T-helper 22 cell (primary cell): ENCODE results near the gene PDLIM5.

Source experiments
- DNase-seq: peaks from one replicate; pipeline ENCODE4 v3.0.0-alpha.2; 2020; ENCODE audit warnings: low read depth

PDLIM5 gene

GRCh38 chr4:94426783-94427182 lies 25.0 kb upstream of the PDLIM5 start:
- DNase-seq, result no peak

DNA sequence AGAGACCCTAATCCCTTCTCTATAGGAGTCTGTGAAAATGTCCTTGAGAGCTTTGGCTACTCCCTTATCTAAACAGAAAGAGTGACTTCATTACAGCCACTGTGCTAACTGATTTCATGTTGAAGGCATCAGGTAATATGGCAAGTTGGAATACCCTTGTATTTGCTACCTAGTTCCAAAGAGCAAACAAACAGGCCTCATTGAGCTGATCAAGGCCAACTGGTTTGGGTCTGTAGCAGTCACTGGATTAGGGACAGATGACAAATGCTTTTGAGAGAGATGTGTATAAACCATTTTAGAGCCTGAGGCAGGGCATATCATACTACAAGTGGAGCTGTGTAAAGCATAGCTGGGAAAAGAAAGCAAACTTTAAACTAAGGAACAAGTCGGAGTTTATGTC lies 22.9 kb upstream of the PDLIM5 start:
- no peak for DNase-seq

GRCh38 chr4:94430406-94430805 lies 21.3 kb upstream of the PDLIM5 start:
- no peak for DNase-seq

- no peak for DNase-seq
Measured at GRCh38 chr4:94431388-94431787, 20.4 kb upstream of the PDLIM5 start.

- no peak for DNase-seq
Measured at GRCh38 chr4:94434505-94434904, 17.2 kb upstream of the PDLIM5 start.

- DNase-seq, result no peak
Measured at GRCh38 chr4:94435874-94436273, 15.9 kb upstream of the PDLIM5 start.

- no peak for DNase-seq
Measured at GRCh38 chr4:94436512-94436911, 15.2 kb upstream of the PDLIM5 start.

DNA sequence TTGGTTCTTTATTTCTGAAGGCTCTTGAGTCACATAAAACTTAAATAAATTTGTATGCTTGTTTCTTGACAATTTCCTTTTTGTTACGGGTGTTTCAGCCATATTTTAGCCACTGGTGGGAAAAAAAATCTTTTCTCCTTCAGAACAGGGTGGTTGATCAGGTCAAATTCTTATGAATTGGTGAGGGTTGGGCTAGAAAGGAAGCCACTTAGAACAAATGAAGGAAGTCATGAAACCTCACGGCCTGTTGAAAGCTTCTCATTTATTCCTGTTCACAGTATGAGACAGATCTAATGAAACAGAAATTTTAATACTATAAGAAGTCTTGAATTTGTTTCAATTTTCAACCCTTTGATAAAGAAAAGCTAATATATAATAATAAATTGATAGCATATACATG lies 12.1 kb upstream of the PDLIM5 start:
- no peak for DNase-seq

DNA sequence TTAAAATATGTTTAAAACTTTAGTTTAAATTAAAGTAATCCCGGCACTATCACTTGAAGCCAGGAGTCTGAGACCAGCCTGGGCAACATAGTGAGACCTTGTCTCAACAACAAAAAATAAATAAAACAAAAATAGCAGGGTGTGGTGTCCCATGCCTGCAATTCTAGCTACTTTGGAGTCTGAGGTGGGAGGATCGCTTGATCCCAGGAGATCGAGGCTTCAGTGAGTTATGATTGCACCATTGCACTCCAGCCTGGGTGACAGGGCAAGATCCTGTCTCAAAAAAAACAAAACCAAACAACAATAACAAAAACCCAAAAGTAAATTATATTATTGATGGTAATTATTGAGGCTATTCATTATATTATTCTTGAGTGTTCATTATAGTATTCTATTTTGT lies 9.9 kb upstream of the PDLIM5 start:
- no peak for DNase-seq

DNA sequence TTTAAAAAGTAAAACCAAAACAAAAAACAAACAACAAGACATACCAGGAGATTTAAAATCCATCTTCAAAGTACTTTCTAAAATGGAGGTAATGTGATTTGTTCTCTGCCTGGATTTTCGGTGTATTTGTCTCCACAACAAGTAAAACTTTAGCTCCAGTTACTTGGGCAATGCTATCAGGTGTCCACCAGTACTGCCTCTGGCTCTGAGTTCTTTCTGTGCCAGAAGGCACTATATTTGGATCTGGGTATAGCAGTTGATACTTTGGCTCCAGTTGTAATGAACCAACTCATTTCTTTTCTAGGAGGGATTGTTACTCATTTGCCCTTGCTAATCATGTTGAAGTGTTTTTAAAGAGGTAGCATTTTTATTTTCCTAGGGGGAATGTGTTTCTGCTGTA lies 9.5 kb upstream of the PDLIM5 start:
- no peak for DNase-seq

GRCh38 chr4:94446386-94446785 lies 5.4 kb upstream of the PDLIM5 start:
- no peak for DNase-seq

DNA sequence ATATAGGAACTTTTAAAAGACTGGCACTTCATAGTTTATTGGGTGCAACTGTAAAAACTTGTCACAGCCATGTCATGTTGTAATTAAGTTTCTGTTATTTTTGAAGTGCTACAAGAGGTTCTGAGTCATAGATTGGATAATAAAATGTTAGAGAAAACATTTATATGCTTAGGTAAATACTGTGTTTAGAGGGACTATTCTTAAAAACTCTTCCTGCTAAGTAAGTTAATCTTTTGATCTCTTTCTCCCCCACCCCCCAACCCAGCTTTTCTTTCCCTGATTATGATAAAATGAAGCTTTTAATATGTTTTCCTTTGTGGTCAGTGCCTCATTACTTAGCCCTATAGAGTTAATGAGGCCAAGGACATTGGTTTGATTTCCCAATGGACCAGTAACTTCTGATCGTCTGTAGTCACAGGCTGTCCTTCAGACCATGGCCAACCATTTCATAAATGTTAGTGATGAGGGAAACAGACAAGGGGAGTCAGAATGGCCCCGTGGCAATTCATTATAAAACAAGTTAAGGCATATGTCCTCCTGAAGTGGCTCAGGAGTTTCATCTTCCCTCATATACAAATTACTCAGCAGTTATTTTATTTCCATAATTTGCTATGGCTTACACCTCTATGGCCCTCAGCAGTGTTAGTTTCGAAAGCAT lies 3.9 kb upstream of the PDLIM5 start:
- DNase-seq, result no peak

- no peak for DNase-seq
Measured at GRCh38 chr4:94448815-94449375, 2.8 kb upstream of the PDLIM5 start.

- no peak for DNase-seq
Measured at GRCh38 chr4:94451051-94451694, 569 bp upstream of the PDLIM5 start.

GRCh38 chr4:94452476-94453371 lies 982 bp downstream of the PDLIM5 start:
- DNase-seq, result peak; percentile 3

DNA sequence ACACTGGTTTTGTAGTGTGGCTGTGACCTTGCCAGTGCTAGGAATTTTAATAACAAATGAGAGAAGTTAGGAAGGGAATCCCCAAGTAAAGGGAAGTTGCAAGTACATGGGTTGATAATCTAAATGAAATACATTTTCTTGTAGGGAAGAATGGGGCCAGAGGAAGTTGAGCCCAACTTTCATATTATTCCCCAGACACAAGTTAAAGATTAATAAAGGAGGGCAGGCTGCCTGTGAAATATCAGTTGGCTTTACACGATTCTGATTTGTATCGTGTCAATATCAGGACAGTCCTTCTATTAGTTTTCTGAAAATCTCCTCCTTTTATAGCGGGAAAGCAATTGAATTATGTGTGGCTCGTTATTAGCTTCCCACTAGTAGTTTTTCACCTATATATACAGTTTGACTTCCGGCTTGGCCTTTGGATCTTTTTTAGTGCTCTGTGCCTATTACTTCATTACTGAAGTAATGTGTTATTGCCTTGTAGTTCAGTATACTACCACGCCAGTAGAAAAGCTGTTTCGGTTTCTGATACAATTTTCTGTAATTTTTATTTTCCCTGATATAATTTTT lies 1.7 kb downstream of the PDLIM5 start:
- DNase-seq, result no peak

GRCh38 chr4:94454405-94454804 lies 2.7 kb downstream of the PDLIM5 start:
- DNase-seq, result no peak

DNA sequence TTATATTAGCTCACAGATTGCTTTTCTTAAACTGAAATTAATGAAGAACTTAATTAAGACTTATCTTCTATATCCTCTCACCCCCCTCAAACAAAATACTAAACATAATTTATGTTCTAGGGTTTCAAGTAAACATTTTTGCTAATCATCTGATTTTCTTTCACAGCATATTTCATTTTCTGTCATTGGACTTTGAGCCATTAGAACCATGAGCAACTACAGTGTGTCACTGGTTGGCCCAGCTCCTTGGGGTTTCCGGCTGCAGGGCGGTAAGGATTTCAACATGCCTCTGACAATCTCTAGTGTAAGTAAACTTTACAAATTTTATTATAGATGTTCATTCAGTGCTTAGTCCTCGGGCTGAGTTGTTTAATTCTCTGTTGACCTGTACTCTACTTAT lies 3.3 kb downstream of the PDLIM5 start:
- no peak for DNase-seq

DNA sequence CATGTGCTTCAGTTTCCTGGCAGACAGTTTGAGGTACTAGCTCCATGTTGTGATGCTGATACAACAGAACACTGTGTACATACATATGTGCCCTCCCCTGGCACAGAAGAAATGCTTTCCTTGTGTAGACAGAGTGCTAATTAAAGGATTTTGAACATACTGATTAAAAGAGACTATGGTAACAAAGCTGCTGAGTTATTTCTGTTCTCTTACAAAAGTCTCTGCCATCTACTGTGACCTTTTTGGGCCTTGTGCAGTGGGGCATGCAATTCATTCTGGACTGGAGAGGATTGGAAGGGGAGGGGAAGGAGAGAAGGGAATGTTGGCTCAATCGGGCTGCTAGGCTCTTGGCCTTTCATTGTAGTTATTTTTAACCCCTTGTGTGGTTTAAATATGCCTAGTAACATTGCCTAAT lies 6.0 kb downstream of the PDLIM5 start:
- no peak for DNase-seq

- no peak for DNase-seq
Measured at GRCh38 chr4:94458682-94459081, 6.9 kb downstream of the PDLIM5 start.

GRCh38 chr4:94459462-94460161 lies 7.9 kb downstream of the PDLIM5 start:
- DNase-seq, result no peak

- no peak for DNase-seq
Measured at GRCh38 chr4:94461506-94461905, 9.8 kb downstream of the PDLIM5 start.
